Immature natural killer cell (primary cell): ENCODE data around the gene POU6F1. TPM values are rescaled to one million over a fixed set of nuclear protein-coding genes. Genes with fewer than 3 reads are reported as not detected.
"Not testable (repeated sequence)": the region's sequence is repeated elsewhere in the genome, so short reads cannot be mapped to it uniquely, and the experiment has no call there.

Experiments used
- DNase-seq, 3 donors: peaks; one replicate each; pipeline ENCODE4 v3.0.0; 2022; ENCODE audit warnings: mixed read lengths in 1 of 3
- H3K27ac Mint-ChIP-seq, 6 donors: one replicate each; pipeline ENCODE4 v1.8.0; 2020; ENCODE audit warnings: mixed read lengths in 6 of 6, mild to moderate bottlenecking in 5 of 6, inconsistent platforms in 4 of 6, moderate library complexity in 3 of 6
- H3K27me3 Mint-ChIP-seq, 3 donors: one replicate each; pipeline ENCODE4 v1.8.0; 2020 to 2021; ENCODE audit warnings: low read depth in 3 of 3, mild to moderate bottlenecking in 3 of 3, mixed read lengths in 3 of 3, moderate library complexity in 3 of 3, inconsistent platforms in 1 of 3
- H3K36me3 Mint-ChIP-seq, 3 donors: one replicate each; pipeline ENCODE4 v1.8.0; 2020; ENCODE audit warnings: mixed read lengths in 3 of 3, inconsistent platforms in 2 of 3, mild to moderate bottlenecking in 2 of 3
- H3K4me1 Mint-ChIP-seq, 2 donors: one replicate each; pipeline ENCODE4 v1.8.0; 2020; ENCODE audit warnings: inconsistent platforms in 2 of 2, mild to moderate bottlenecking in 2 of 2, mixed read lengths in 2 of 2, moderate library complexity in 1 of 2
- H3K4me3 Mint-ChIP-seq, 5 donors: one replicate each; pipeline ENCODE4 v1.8.0; 2020; ENCODE audit warnings: mild to moderate bottlenecking in 5 of 5, mixed read lengths in 5 of 5, inconsistent platforms in 3 of 5, moderate library complexity in 3 of 5
- H3K9me3 Mint-ChIP-seq, 6 donors: one replicate each; pipeline ENCODE4 v1.8.0; 2020; ENCODE audit warnings: mild to moderate bottlenecking in 6 of 6, mixed read lengths in 6 of 6, inconsistent platforms in 4 of 6, moderate library complexity in 3 of 6
- polyA plus RNA-seq, 3 donors: library from polyadenylated mRNA; unstranded; fragments of 300-500 nt; fragmentation: Illumina TruSeq; gene quantifications; one replicate each; pipeline ENCODE4 v1.2.3, GENCODE V29; 2021

Gene POU6F1
- polyA plus RNA-seq, 3 donors from 2014 or later, result 0.78 to 1.8 (median 0.86) TPM

DNA sequence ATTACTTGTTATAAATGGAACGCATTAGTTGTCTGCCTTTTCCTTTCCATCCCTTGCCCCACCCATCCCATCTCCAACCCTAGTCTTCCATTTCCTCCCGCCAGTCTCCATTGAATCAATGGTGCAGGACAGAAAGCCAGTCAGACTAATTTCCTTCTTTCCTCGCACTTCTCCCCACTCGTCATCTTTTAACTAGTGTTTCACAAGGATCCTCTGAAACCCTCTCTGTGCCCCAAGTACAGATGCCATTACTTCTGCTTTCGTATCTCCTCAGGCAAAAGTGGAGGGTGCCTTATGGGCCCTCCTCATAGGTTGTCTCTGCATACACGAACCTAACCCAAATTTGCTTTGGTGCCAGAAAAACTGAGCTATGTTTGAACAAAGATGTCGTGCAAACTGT, 25.0 kb upstream of the POU6F1 start:
- peaks cover 12 to 23% (median 13%) of the 10 kb centered on the region in 3 donors for H3K27me3 Mint-ChIP-seq
- H3K9me3 Mint-ChIP-seq, result no peaks in the 10 kb centered on the region
- peak overlapping the region in 5 of 6 donors; percentile 9 to 100 (median 69) for H3K27ac Mint-ChIP-seq
- H3K4me3 Mint-ChIP-seq, result no peak overlapping the region
- H3K36me3 Mint-ChIP-seq, result peaks cover 4 to 29% (median 21%) of the 10 kb centered on the region in 3 donors
- peaks cover 62 to 82% of the 10 kb centered on the region in 2 donors for H3K4me1 Mint-ChIP-seq
- DNase-seq, result no peak

DNA sequence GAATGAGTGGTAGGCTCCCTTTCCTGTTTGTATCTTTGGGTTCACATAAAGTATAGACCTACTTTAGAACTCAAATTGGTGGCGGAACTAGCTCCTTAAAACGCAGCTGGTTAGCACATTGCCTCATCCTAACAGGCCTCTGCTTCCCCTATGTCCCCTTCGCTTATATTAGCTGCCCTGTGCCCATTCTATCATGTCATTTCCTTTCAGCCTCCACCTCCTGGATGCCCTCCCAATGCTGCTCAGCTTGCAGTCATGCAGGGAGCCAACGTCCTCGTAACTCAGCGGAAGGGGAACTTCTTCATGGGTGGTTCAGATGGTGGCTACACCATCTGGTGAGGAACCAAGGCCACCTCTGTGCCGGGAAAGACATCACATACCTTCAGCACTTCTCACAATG, 24.3 kb upstream of the POU6F1 start:
- no peaks in the 10 kb centered on the region for H3K9me3 Mint-ChIP-seq
- H3K36me3 Mint-ChIP-seq, result peaks cover 4 to 29% (median 21%) of the 10 kb centered on the region in 3 donors
- H3K4me3 Mint-ChIP-seq, result peak overlapping the region in 4 of 5 donors; percentile 8 to 46 (median 25)
- H3K27me3 Mint-ChIP-seq, result peaks cover 12 to 23% (median 16%) of the 10 kb centered on the region in 3 donors
- H3K27ac Mint-ChIP-seq, result peak overlapping the region in 4 of 6 donors; percentile 41 to 100 (median 54)
- H3K4me1 Mint-ChIP-seq, result peaks cover 56 to 78% of the 10 kb centered on the region in 2 donors
- no peak for DNase-seq

DNA sequence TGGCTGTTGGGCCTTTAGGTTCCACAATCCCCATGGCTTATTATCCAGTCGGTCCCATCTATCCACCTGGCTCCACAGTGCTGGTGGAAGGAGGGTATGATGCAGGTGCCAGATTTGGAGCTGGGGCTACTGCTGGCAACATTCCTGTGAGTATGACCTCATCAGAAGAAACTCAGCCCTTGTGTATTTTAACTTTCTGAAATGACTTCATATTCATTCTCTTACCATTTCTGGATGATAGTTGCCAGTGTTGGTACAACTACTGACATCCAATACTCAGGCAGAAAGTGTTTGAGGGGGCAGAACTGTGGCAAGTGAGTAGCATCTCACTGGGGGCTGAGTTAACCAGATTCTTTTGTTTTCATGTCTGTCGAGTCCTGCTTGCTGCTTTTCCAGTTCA, 23.1 kb upstream of the POU6F1 start:
- H3K4me1 Mint-ChIP-seq, result peaks cover 45 to 66% of the 10 kb centered on the region in 2 donors
- peak overlapping the region; percentile 20 to 99 (median 96) for H3K4me3 Mint-ChIP-seq
- peaks cover 8 to 29% (median 21%) of the 10 kb centered on the region in 3 donors for H3K36me3 Mint-ChIP-seq
- H3K27me3 Mint-ChIP-seq, result peaks cover 12 to 23% (median 16%) of the 10 kb centered on the region in 3 donors
- peak overlapping the region; percentile 62 to 100 (median 98) for H3K27ac Mint-ChIP-seq
- DNase-seq, result no peak
- H3K9me3 Mint-ChIP-seq, result no peaks in the 10 kb centered on the region

DNA sequence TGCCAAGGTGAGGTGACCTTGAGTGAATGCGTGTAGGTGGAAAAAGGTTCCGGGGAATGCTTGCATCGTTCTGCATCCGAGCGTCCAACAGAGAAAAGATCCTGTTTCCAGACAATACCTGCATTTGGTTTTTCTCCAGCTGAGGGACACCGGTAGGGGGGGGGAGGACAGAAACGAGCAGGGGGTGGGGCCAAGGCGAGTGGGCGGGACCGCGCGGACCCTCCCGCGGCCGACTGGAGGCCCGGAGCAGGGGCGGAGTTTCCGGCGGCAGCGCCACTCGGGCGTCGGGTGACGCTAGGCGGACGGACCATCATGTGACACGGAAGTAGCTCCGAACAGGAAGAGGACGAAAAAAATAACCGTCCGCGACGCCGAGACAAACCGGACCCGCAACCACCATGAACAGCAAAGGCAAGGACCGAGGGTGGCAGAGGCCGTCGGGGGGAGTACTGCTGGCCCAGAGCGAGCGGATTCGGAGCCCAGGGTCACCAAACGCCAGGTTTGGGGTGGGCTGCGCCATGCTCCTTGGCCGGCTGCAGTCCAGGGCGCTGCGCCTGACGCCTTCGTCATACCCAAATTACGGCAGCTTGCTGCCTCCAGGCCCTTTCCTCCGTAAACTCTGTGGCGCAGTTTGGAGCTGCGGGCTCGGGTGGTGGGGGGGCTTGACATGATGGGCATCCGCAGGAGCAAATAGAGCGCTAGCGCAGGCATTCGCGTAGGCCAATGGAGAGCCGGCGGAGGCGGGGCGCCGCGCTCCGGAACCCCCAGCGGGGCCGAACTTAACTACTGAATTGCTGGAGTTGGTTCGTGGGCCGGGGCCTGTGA, 20.9 kb upstream of the POU6F1 start, which contains the start of gene DAZAP2:
Gene DAZAP2, plus strand, starts transcription at position 317 of the 825 bp plus-strand sequence. Its CDS starts 82 bp downstream, at position 399.
- H3K36me3 Mint-ChIP-seq, result peaks cover 8 to 25% (median 21%) of the 10 kb centered on the region in 3 donors
- DNase-seq, result peak; percentile 92 to 96 (median 96)
- peak within 1 kb of the TSS; percentile 98 to 100 (median 99) for H3K27ac Mint-ChIP-seq
- H3K4me3 Mint-ChIP-seq, result peak within 1 kb of the TSS; percentile 93 to 99 (median 97)
- H3K9me3 Mint-ChIP-seq, result no peaks in the 10 kb centered on the region
- peaks cover 41 to 50% of the 10 kb centered on the region in 2 donors for H3K4me1 Mint-ChIP-seq
- H3K27me3 Mint-ChIP-seq, result peaks cover 12 to 19% (median 13%) of the 10 kb centered on the region in 3 donors

DNA sequence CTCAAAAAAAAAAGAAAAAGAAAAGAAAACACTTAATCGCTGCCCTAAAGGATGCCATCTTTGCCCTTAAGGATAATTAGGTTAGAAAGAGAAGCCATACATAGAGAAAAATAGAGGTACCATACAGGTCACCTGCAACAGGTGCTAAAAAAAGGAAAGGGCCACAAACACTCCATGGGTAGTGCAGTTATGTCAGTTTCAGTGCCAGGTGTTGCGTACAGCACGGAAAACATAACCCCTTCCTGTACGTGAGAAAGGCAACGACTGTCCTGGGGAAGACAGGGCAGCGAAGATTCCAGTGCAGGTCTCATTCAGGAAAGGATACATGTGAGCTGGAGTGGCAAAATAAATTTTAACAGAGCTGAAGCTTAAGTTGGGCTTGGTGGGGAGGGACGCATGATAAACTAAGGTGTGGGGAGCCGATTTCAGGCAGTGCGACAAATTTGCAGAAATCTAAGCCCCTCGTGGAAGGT, 20.2 kb upstream of the POU6F1 start:
- H3K27me3 Mint-ChIP-seq, result peaks cover 12 to 19% (median 15%) of the 10 kb centered on the region in 3 donors
- peak overlapping the region; percentile 98 to 100 (median 99) for H3K27ac Mint-ChIP-seq
- DNase-seq, result no peak
- peaks cover 8 to 24% (median 20%) of the 10 kb centered on the region in 3 donors for H3K36me3 Mint-ChIP-seq
- no peaks in the 10 kb centered on the region for H3K9me3 Mint-ChIP-seq
- H3K4me1 Mint-ChIP-seq, result peaks cover 39 to 48% of the 10 kb centered on the region in 2 donors
- H3K4me3 Mint-ChIP-seq, result peak overlapping the region; percentile 93 to 99 (median 97)

DNA sequence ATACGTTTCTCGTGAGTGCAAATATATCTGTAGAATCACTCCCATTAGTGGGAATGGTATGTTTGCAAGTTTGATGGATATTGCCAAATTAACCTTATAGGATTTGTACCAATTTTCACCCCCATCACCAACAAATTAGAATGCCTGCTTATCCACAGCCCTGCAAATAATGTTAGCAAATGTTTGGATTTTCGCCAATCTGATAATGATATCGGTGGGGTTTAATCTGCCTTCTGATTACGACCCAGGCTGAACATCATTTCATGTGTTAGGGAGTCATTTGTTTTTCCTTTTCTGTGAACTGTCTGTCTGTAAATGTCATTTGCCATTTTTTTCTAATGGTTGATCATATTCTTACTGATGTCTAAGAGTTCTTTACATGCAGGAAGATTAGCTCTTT, 16.7 kb upstream of the POU6F1 start:
- Mint-ChIP-seq H3K4me1 (peaks cover 9 to 12% of the 10 kb centered on the region in 2 donors), H3K27me3 (peaks cover 10 to 19% (median 17%) of the 10 kb centered on the region in 3 donors), H3K4me3 (no peak overlapping the region), H3K36me3 (peaks cover 0 to 4% (median 0%) of the 10 kb centered on the region in 3 donors), H3K27ac (no peak overlapping the region), H3K9me3 (no peaks in the 10 kb centered on the region)
- no peak for DNase-seq

DNA sequence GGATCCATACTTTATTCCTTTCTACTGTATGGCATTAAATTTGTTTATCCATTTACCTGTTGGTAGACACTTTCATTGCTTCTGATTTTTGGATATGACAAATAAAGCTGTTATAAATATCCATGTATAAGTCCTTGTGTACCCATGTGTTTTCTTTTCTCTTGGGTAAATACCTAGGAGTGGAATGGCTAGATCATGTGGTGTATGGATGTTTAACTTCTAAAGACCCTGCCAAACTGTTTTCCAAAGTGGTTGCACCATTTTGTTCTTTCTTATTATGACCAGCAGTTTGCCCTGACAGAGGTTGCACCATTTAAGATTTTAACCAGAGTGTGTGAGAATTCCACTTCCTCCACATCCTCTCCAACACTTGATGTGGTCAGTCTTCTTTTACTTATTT, 14.8 kb upstream of the POU6F1 start:
- H3K27ac Mint-ChIP-seq, result no peak overlapping the region
- H3K9me3 Mint-ChIP-seq, result no peaks in the 10 kb centered on the region
- no peak for DNase-seq
- H3K36me3 Mint-ChIP-seq, result peaks cover 0 to 4% (median 0%) of the 10 kb centered on the region in 3 donors
- H3K4me1 Mint-ChIP-seq, result peaks cover 0 to under 1% of the 10 kb centered on the region in 2 donors
- no peak overlapping the region for H3K4me3 Mint-ChIP-seq
- peaks cover 2 to 7% (median 5%) of the 10 kb centered on the region in 3 donors for H3K27me3 Mint-ChIP-seq

DNA sequence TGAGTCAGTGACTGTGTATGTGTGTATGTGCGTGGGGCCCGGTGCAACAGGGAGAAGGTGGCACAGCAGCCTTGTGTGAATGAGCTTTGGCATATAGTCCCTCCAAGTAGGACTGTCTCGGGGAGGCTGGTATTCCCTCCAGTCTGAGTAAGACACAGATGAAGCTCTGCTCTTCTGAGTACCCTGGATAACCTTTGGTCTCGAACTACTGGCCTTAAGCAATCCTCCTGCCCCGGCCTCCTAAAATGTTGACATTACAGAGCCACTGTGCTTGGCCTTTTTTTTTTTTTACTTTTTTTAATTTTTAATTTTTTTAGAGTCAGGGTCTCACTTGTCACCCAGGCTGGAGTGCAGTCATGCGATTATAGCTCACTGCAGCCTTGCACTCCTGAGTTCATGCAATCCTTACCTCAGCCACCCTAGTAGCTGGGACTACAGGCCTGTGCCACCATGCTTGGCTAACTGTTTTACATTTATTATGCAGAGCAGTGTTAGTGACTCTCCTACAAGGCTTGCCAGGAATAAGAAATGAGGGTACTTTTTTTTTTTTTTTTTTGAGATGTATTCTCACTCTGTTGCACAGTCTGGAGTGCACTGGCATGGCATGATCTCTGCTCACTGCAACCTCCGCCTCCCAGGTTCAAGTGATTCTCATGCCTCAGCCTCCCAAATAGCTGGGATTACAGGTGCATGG, 11.4 kb upstream of the POU6F1 start:
- no peaks in the 10 kb centered on the region for H3K9me3 Mint-ChIP-seq
- H3K27ac Mint-ChIP-seq, result no peak overlapping the region
- H3K27me3 Mint-ChIP-seq, result peaks cover 0 to 7% (median 1%) of the 10 kb centered on the region in 3 donors
- no peak overlapping the region for H3K4me3 Mint-ChIP-seq
- H3K36me3 Mint-ChIP-seq, result no peaks in the 10 kb centered on the region
- no peaks in the 10 kb centered on the region for H3K4me1 Mint-ChIP-seq
- no peak for DNase-seq

DNA sequence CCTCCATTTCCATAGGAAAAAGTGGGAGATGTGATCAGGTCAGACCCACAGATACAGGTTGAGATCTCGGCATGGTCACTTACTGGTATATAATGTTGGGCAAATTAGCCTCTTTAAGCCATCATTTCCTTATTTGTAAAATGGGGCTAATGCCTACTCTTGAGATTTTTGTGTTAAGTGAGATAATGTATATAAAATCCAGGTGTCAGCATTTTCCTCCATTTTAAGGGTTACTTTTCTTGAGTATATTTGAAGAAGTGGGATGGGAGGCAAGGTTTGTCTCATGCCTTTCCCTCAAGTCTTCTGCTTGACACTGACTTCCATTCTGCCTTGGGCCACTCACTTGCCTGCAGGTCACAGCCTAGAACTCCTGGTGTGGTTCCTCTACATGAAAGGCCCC, 10.1 kb upstream of the POU6F1 start:
- Mint-ChIP-seq H3K27me3 (peaks cover 0 to 5% (median 1%) of the 10 kb centered on the region in 3 donors), H3K4me1 (no peaks in the 10 kb centered on the region), H3K4me3 (no peak overlapping the region), H3K9me3 (no peaks in the 10 kb centered on the region), H3K36me3 (no peaks in the 10 kb centered on the region), H3K27ac (no peak overlapping the region)
- DNase-seq, result no peak

DNA sequence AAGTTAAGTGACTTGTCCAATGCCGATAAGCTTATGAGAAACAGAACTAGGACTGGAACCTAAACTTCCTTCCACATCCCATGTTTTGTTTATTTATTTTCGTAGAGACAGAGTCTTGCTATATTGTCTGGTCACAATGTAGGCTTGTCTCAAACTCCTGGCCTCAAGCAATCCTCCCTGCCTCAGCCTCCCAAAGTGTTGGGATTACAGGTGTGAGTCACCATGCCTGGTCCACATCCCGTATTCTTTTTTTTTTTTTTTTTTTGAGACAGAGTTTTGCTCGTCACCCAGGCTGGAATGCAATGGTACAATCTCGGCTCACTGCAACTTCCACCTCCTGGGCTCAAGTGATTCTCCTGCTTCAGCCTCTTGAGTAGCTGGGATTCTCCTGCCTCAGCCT, 9.2 kb upstream of the POU6F1 start:
- H3K4me3 Mint-ChIP-seq, H3K27me3 Mint-ChIP-seq, H3K27ac Mint-ChIP-seq, H3K36me3 Mint-ChIP-seq, H3K9me3 Mint-ChIP-seq, H3K4me1 Mint-ChIP-seq, DNase-seq: not testable (repeated sequence)

DNA sequence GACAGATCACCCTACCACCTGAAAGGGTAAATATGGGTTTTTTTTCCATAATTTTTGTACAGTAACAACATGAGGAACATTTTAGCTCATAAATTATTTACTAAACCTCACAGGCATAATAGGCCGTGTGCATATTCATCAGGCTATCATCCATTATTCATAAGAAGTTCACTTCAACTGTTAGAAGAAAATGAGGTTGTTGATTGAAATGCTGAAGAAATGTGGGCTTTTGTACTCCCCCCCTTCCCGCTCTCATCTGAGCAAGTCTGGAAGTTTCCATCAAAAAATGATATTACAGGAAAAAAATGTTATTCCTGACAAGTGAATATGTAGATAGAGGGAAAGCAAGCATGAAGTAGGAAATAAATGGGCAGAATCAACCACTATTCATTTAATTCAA, 7.9 kb upstream of the POU6F1 start:
- no peak overlapping the region for H3K4me3 Mint-ChIP-seq
- H3K36me3 Mint-ChIP-seq, result no peaks in the 10 kb centered on the region
- DNase-seq, result no peak
- peaks cover 0 to 5% (median 2%) of the 10 kb centered on the region in 3 donors for H3K27me3 Mint-ChIP-seq
- no peaks in the 10 kb centered on the region for H3K4me1 Mint-ChIP-seq
- H3K9me3 Mint-ChIP-seq, result no peaks in the 10 kb centered on the region
- no peak overlapping the region for H3K27ac Mint-ChIP-seq

DNA sequence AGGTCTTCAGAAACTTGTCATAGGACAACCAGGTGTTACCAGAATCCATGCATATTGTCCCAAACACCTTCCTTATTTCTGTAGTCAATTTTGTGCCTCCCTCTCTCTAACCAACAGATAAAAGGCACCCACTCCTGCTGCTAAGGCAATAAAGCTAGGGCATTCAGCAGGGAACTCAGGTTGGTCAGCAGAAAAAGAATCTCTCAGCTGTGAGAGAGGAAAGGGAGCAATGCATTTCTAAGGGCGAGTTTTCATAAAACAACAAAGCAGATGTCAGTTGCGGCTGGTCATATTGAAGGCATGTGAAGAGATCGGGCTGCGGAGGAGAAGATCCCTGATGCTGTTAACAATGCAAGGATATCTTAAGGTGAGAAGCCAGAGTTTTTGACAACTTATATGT, 7.4 kb upstream of the POU6F1 start:
- no peak overlapping the region for H3K4me3 Mint-ChIP-seq
- peaks cover 0 to 5% (median 2%) of the 10 kb centered on the region in 3 donors for H3K27me3 Mint-ChIP-seq
- no peak for DNase-seq
- H3K4me1 Mint-ChIP-seq, result no peaks in the 10 kb centered on the region
- H3K27ac Mint-ChIP-seq, result no peak overlapping the region
- no peaks in the 10 kb centered on the region for H3K9me3 Mint-ChIP-seq
- H3K36me3 Mint-ChIP-seq, result no peaks in the 10 kb centered on the region

DNA sequence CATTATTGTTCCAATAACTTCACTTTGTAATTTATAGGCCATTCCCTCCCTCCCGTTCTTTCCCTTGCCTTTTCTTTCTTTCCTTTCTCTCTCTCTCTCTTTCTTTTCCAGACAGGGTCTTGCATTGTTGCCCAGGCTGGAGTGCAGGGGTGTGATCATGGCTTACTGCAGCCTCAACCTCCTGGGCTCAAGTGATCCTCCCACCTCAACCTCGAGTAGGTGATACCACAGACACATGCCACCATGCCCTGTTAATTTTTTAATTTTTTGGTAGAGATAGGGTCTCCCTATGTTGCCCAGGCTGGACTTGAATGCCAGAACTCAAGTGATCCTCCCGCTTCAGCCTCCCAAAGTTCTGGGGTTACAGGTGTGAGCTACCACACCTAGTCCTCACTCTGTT, 6.8 kb upstream of the POU6F1 start:
- Mint-ChIP-seq H3K27ac (no peak overlapping the region), H3K27me3 (peaks cover 0 to 5% (median 2%) of the 10 kb centered on the region in 3 donors), H3K36me3 (no peaks in the 10 kb centered on the region), H3K9me3 (no peaks in the 10 kb centered on the region), H3K4me3 (no peak overlapping the region), H3K4me1 (no peaks in the 10 kb centered on the region)
- DNase-seq, result no peak

DNA sequence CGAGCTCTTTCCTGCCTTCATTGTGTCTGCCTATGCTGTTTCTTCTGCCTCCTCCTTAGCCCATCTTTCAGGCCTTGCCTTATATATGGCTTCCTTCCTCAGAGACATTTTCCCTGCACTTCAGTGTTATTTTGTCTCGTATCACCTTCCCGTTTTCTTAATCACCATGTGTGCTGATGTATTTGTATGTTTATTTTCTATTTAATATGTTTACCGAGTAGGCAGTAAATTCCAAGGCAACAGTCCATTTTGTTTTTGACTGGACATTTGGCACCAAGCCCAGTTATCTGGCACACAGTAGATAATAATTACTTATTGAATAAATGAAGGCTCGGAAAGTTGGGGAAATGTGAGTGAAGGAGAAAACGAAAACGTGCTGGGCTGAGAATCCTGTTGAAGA, 4.6 kb upstream of the POU6F1 start:
- H3K27me3 Mint-ChIP-seq, result peaks cover 2 to 5% (median 5%) of the 10 kb centered on the region in 3 donors
- H3K27ac Mint-ChIP-seq, result no peak overlapping the region
- no peaks in the 10 kb centered on the region for H3K36me3 Mint-ChIP-seq
- no peaks in the 10 kb centered on the region for H3K9me3 Mint-ChIP-seq
- no peak for DNase-seq
- H3K4me3 Mint-ChIP-seq, result no peak overlapping the region
- peaks cover 13 to 15% of the 10 kb centered on the region in 2 donors for H3K4me1 Mint-ChIP-seq
